AG08395 (cell line): Measurements from ENCODE around the gene CXXC5.

Experiments used
- DNase-seq: peaks from one replicate; pipeline ENCODE4 v3.0.0; 2012; ENCODE audit warnings: mixed read lengths, low spot score

Gene CXXC5

GRCh38 chr5:139682016-139682975 is 34.1 kb downstream of the CXXC5 start:
- no peak for DNase-seq

- no peak for DNase-seq
Observed at GRCh38 chr5:139683295-139684271, 35.4 kb downstream of the CXXC5 start.

- no peak for DNase-seq
Observed at GRCh38 chr5:139684350-139684880, 36.3 kb downstream of the CXXC5 start.

- no peak for DNase-seq
Observed at GRCh38 chr5:139684881-139685749, 37.0 kb downstream of the CXXC5 start.

- DNase-seq: no peak
Observed at GRCh38 chr5:139685886-139686285, 37.7 kb downstream of the CXXC5 start.

GRCh38 chr5:139686356-139686705 is 38.2 kb downstream of the CXXC5 start:
- DNase-seq: no peak

- no peak for DNase-seq
Observed at GRCh38 chr5:139686706-139687441, 38.7 kb downstream of the CXXC5 start.

- no peak for DNase-seq
Observed at GRCh38 chr5:139687656-139688055, 39.5 kb downstream of the CXXC5 start.

GRCh38 chr5:139688088-139688702 is 40.0 kb downstream of the CXXC5 start:
- DNase-seq: no peak

- DNase-seq: no peak
Observed at GRCh38 chr5:139688751-139689372, 40.7 kb downstream of the CXXC5 start.

GRCh38 chr5:139689631-139690063 is 41.5 kb downstream of the CXXC5 start:
- DNase-seq: no peak

- DNase-seq: no peak
Observed at GRCh38 chr5:139690064-139690802, 42.1 kb downstream of the CXXC5 start.

GRCh38 chr5:139690803-139691629 is 42.9 kb downstream of the CXXC5 start:
- DNase-seq: no peak

GRCh38 chr5:139692148-139692547 is 44.0 kb downstream of the CXXC5 start:
- no peak for DNase-seq

GRCh38 chr5:139692679-139693308 is 44.6 kb downstream of the CXXC5 start:
- DNase-seq: no peak

- no peak for DNase-seq
Observed at GRCh38 chr5:139693676-139694364, 45.7 kb downstream of the CXXC5 start.
